Hepatocyte (in vitro differentiated cells): Measurements from ENCODE around the gene KNCN. TPM values are rescaled to one million over a fixed set of nuclear protein-coding genes. Genes with fewer than 3 reads are reported as not detected.

Experiments
- DNase-seq: peaks from one replicate; pipeline ENCODE4 v3.0.0-alpha.2; 2016; ENCODE audit warnings: low spot score
- H2AFZ ChIP-seq: fragments of 200-600 bp; sonication (generic); 2 replicates; pipeline ENCODE4 v1.6.0; 2016; ENCODE audit warnings: antibody characterized with exemption, mild to moderate bottlenecking
- H3K27ac ChIP-seq: fragments of 200-600 bp; sonication (generic); 2 replicates; pipeline ENCODE4 v1.5.1; 2016; ENCODE audit warnings: mild to moderate bottlenecking
- H3K27me3 ChIP-seq: fragments of 200-600 bp; sonication (generic); 2 replicates; pipeline ENCODE4 v1.6.1; 2016
- H3K36me3 ChIP-seq: fragments of 200-600 bp; sonication (generic); replicated peaks from 2 replicates; pipeline ENCODE4 v1.5.1; 2016; ENCODE audit warnings: low read depth; ENCODE audit not compliant: insufficient read depth
- H3K4me1 ChIP-seq: fragments of 200-600 bp; sonication (generic); 2 replicates; pipeline ENCODE4 v1.5.1; 2016; ENCODE audit warnings: mild to moderate bottlenecking, moderate library complexity; ENCODE audit not compliant: insufficient read depth
- H3K4me2 ChIP-seq: fragments of 200-600 bp; sonication (generic); 2 replicates; pipeline ENCODE4 v1.6.0; 2016
- H3K4me3 ChIP-seq: fragments of 200-600 bp; sonication (generic); 2 replicates; pipeline ENCODE4 v1.5.1; 2016; ENCODE audit warnings: mild to moderate bottlenecking
- H3K79me2 ChIP-seq: fragments of 200-600 bp; sonication (generic); 2 replicates; pipeline ENCODE4 v1.6.0; 2017; ENCODE audit warnings: mild to moderate bottlenecking
- H3K9me2 ChIP-seq: fragments of 200-600 bp; sonication (generic); replicated peaks from 2 replicates; pipeline ENCODE4 v1.6.0; 2017; ENCODE audit warnings: mild to moderate bottlenecking; ENCODE audit not compliant: insufficient read depth
- H3K9me3 ChIP-seq: fragments of 200-600 bp; sonication (generic); 2 replicates; pipeline ENCODE4 v1.5.1; 2016; ENCODE audit warnings: low read depth, mild to moderate bottlenecking
- H4K20me1 ChIP-seq: fragments of 200-600 bp; sonication (generic); 2 replicates; pipeline ENCODE4 v1.6.0; 2016; ENCODE audit warnings: mild to moderate bottlenecking; ENCODE audit not compliant: insufficient read depth, poor library complexity, severe bottlenecking
- EZH2 ChIP-seq: fragments of 200-600 bp; sonication (generic); IDR thresholded peaks from 2 replicates; pipeline ENCODE4 v1.6.1; 2016; ENCODE audit warnings: antibody characterized with exemption, mild to moderate bottlenecking, borderline replicate concordance
- EZH2phosphoT487 ChIP-seq: fragments of 200-600 bp; sonication (generic); IDR thresholded peaks from one replicate; pipeline ENCODE4 v1.6.1; 2018; ENCODE audit warnings: antibody characterized with exemption, mild to moderate bottlenecking, low read depth, moderate library complexity; ENCODE audit not compliant: unreplicated experiment, severe bottlenecking
- WGBS: methylation state at CpG from one replicate; pipeline ENCODE4 v1.1.6; 2016; ENCODE audit warnings: low lambda C conversion rate; ENCODE audit errors: missing lambda C conversion rate; 5-methylcytosine and 5-hydroxymethylcytosine counted together
- polyA plus RNA-seq: library from polyadenylated mRNA; unstranded; fragments of >200 nt; fragmentation: Nextera tagmentation; extraction: Ambion mirVana; gene quantifications from 2 replicates; pipeline ENCODE4 v1.2.1, GENCODE V29; 2016
- total RNA-seq: library from RNA; depleted of rRNA; stranded (reverse); fragments of >200 nt; gene quantifications from 2 replicates; pipeline ENCODE4 v1.2.3, GENCODE V29; 2014
- TF ChIP-seq, protein P1 (sequence below): fragments of 200-600 bp; sonication (generic); IDR thresholded peaks from 2 replicates; pipeline ENCODE4 v1.5.1; 2016; ENCODE audit warnings: antibody characterized with exemption, mild to moderate bottlenecking; ENCODE audit not compliant: poor library complexity

KNCN gene
- total and polyA plus RNA-seq, 2 experiments from 2014 or later: not detected

DNA sequence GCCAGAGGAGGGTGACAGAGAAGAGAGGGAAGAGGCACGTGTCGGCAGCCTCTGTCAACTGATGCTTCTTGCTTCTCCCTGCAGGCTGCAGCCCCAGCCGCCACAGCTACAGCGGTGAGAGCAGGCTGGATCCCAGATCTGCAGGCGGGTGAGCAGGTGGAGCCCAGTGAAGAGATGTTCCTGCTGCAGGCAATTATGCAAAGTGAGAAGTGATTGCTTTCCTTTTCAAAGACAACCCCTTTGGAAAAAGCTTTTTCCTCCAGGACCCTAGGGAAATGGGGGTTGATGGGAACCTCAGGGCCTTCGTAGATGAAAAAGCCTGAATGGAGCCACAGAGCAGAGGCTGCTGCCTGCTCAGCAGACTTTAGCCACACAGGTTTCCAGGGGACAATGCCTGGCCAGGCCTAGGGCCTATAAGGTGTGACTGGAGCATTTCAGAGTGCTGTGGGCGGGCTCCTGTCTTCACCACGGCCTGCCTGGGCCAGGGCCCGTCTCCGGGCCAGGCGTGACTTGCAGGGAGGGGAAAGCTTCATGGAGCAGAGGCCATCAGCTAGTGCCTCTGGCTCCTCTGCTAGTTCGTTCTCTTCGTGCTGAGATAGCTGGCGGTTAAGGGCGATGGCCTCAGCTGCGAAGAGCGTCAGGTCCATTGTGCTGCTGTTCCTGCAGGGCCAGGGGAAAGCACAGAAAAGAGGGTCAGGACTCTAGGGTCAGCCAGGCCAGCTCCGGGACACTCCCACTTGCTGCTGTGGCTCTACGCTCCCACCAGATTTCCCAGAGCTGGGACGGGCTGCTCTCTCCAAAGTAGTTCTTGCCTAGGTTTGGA is 6.9 kb upstream of the KNCN start:
- H3K36me3 ChIP-seq: no peaks in the 10 kb centered on the region
- H3K4me3 ChIP-seq: no peak overlapping the region

GRCh38 chr1:46557403-46557802 is 6.0 kb upstream of the KNCN start:
- Histone ChIP-seq H3K4me2 (no peak overlapping the region), H3K27ac (no peak overlapping the region), H3K4me1 (no peaks in the 10 kb centered on the region), H3K27me3 (no peaks in the 10 kb centered on the region), H3K4me3 (no peak overlapping the region), H3K9me3 (no peaks in the 10 kb centered on the region), H3K36me3 (no peaks in the 10 kb centered on the region), H2AFZ (no peak overlapping the region), H3K79me2 (no peaks in the 10 kb centered on the region), H4K20me1 (no peaks in the 10 kb centered on the region), H3K9me2 (no peaks in the 10 kb centered on the region)
- no peak for DNase-seq
- no peak for TF ChIP-seq EZH2
- TF ChIP-seq EZH2phosphoT487: no peak
- TF ChIP-seq, protein P1, sequence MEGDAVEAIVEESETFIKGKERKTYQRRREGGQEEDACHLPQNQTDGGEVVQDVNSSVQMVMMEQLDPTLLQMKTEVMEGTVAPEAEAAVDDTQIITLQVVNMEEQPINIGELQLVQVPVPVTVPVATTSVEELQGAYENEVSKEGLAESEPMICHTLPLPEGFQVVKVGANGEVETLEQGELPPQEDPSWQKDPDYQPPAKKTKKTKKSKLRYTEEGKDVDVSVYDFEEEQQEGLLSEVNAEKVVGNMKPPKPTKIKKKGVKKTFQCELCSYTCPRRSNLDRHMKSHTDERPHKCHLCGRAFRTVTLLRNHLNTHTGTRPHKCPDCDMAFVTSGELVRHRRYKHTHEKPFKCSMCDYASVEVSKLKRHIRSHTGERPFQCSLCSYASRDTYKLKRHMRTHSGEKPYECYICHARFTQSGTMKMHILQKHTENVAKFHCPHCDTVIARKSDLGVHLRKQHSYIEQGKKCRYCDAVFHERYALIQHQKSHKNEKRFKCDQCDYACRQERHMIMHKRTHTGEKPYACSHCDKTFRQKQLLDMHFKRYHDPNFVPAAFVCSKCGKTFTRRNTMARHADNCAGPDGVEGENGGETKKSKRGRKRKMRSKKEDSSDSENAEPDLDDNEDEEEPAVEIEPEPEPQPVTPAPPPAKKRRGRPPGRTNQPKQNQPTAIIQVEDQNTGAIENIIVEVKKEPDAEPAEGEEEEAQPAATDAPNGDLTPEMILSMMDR: no peak
- 87% methylated on average over 5 of the region's 5 CpGs for WGBS

More for the DNA sequence above, 6.9 kb upstream of the KNCN start:
- TF ChIP-seq, protein P1: no peak
- TF ChIP-seq EZH2 (no peak), EZH2phosphoT487 (no peak)
- H3K4me2 ChIP-seq: no peak overlapping the region
- H3K27ac ChIP-seq: no peak overlapping the region
- no peaks in the 10 kb centered on the region for H3K9me3 ChIP-seq
- H3K4me1 ChIP-seq: no peaks in the 10 kb centered on the region
- no peaks in the 10 kb centered on the region for H3K9me2 ChIP-seq
- 65% methylated on average over 20 of the region's 20 CpGs for WGBS
- no peak for DNase-seq
- no peaks in the 10 kb centered on the region for H4K20me1 ChIP-seq
- no peaks in the 10 kb centered on the region for H3K27me3 ChIP-seq
- no peaks in the 10 kb centered on the region for H3K79me2 ChIP-seq
- no peak overlapping the region for H2AFZ ChIP-seq

DNA sequence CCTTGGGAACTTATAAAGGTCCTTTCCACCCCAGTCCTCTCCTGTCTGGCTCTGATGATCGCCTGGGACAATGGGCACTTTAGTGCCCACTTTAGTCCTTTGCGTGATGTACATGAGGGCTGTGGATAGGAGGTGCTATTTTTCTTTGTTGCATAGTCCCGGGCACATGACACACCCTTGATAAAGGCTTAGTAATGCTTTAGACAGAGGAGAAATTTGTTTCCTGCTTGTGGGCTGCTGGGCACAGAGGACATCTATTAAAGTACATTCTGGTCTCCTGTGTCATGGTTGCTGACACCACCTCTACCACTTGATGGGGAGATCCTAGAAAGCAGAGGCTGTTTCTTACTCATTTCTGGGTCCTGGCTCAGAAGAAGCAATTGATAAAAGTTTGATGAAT is 5.4 kb upstream of the KNCN start:
- Histone ChIP-seq H3K27me3 (no peaks in the 10 kb centered on the region), H3K9me2 (no peaks in the 10 kb centered on the region), H3K4me2 (no peak overlapping the region), H2AFZ (no peak overlapping the region), H3K4me3 (no peak overlapping the region), H3K36me3 (no peaks in the 10 kb centered on the region), H3K79me2 (no peaks in the 10 kb centered on the region), H3K27ac (no peak overlapping the region), H3K9me3 (no peaks in the 10 kb centered on the region), H4K20me1 (no peaks in the 10 kb centered on the region), H3K4me1 (no peaks in the 10 kb centered on the region)
- TF ChIP-seq EZH2 (no peak), EZH2phosphoT487 (no peak)
- TF ChIP-seq, protein P1: no peak
- 88% methylated on average over 3 of the region's 3 CpGs for WGBS
- DNase-seq: no peak
